GM20000 (cell line): Measurements from ENCODE around the gene HECTD4.
A peak's percentile ranks its signal among the peaks of the same experiment; 100 is the strongest.
"Not testable (repeated sequence)": the region's sequence is repeated elsewhere in the genome, so short reads cannot be mapped to it uniquely, and the experiment has no call there.

Experiments used
- DNase-seq: peaks from one replicate; pipeline ENCODE4 v3.0.0; 2012; ENCODE audit warnings: low spot score
- CTCF ChIP-seq: IDR thresholded peaks from 2 replicates; pipeline ENCODE4 v1.5.1; 2012; ENCODE audit warnings: mild to moderate bottlenecking, control low read depth; ENCODE audit errors: extremely low read depth, missing control alignments

Gene HECTD4

DNA sequence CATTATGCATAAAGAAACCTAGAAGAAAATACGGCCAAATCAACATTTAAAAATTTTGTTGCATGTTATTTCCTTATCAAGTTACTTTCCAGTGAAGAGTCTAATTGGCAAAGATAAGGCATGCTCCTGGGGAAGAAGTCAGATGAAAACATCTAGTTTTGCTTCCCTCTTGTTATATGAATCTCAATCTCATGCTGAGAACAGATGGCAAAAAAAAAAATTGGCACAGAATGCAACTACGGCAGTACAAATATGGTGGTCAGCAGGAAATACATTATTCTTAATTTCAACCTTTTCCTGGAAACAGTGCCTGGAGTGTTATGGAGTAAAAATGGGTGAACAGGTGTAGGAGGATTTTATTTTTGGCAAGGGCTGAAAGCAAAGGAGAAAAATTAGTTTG, 32.8 kb downstream of the HECTD4 start:
- DNase-seq: no peak
- TF ChIP-seq CTCF: no peak

DNA sequence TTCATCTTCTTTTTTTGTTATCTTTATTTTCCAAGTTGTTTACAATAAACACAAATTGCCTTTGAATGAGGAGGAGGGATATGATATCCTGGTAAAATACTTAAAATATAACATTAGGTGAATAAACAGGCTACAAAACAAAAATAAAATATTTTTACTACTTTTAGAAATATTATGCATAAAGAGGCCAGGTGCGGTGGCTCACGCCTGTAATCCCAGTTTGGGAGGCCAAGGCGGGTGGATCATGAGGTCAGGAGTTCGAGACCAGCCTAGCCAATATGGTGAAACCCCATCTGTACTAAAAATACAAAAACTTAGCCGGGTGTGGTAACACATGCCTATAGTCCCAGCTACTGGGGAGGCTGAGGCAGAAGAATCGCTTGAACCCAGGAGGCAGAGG, 33.3 kb downstream of the HECTD4 start:
- not testable (repeated sequence) for DNase-seq

DNA sequence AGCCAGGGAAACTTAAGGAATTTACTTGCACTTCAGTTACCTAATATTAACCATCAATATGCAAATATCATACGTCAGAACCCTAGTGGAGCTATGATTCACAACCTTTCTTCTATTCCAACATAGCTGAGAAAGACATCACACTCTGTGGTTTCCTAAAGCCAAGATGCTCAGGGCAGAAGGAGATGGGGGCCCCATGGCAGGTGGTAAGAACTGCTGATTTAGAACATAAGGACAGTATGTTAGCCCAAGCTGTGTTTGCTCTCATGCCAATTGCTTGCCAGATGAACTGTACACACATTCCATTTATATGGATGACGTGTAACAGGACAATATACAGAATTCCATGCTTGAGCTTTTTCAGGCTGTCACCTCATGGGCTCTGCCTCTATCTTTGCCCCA, 34.6 kb downstream of the HECTD4 start:
- no peak for TF ChIP-seq CTCF
- DNase-seq: peak; percentile 44

- no peak for TF ChIP-seq CTCF
- DNase-seq: no peak
These were observed 36.0 kb downstream of the HECTD4 start for GRCh38 chr12:112346194-112346593.

GRCh38 chr12:112344220-112344619, 38.0 kb downstream of the HECTD4 start:
- DNase-seq: peak; percentile 9
- no peak for TF ChIP-seq CTCF

- no peak for TF ChIP-seq CTCF
- DNase-seq: no peak
These were observed 39.6 kb downstream of the HECTD4 start for GRCh38 chr12:112342587-112342986.

- DNase-seq: no peak
- no peak for TF ChIP-seq CTCF
These were observed 41.0 kb downstream of the HECTD4 start for GRCh38 chr12:112341046-112341825.

GRCh38 chr12:112340230-112340629, 42.0 kb downstream of the HECTD4 start:
- no peak for TF ChIP-seq CTCF

GRCh38 chr12:112334999-112335398, 47.2 kb downstream of the HECTD4 start:
- not testable (repeated sequence) for DNase-seq

More at GRCh38 chr12:112340230-112340629, 42.0 kb downstream of the HECTD4 start:
- DNase-seq: no peak
